GM13976 (cell line): ENCODE results near the gene TMEM169.

ENCODE experiments used
- DNase-seq: peaks from one replicate; pipeline ENCODE4 v3.0.0; 2012; ENCODE audit warnings: low spot score
- in situ Hi-C: fragments of 300-500 bp; cut with MboI; formaldehyde crosslinking; loops from one replicate; pipeline ENCODE4 v1.12.0; 2022; ENCODE audit warnings: low sequenced_read_pairs, mixed read lengths, inconsistent platforms; ENCODE audit not compliant: unreplicated experiment
- TF ChIP-seq, protein P1 (sequence below): IDR thresholded peaks from 2 replicates; pipeline ENCODE4 v1.5.1; 2012; ENCODE audit warnings: borderline replicate concordance, mild to moderate bottlenecking; ENCODE audit not compliant: insufficient read depth; ENCODE audit errors: extremely low read depth, missing control alignments, control extremely low read depth

Gene TMEM169

DNA sequence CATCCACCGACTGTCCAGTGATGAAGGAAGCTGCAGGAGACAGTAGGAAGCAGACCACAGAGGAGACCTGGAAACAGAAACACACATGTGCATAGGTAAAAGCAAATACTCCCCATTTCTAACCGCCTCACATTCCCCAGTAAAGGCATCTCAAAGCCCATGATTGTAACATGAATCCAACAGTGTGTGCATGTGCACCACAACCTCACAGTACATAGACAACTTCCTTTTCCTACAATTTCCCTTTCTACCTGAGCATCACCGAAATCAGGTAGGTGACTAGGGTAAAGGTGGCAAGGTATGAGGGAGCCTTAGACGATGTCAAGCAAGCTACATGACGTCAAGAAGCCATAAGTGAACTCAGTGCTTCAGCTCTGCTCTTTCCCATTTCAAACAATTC, 37.8 kb upstream of the TMEM169 start:
- TF ChIP-seq, protein P1, sequence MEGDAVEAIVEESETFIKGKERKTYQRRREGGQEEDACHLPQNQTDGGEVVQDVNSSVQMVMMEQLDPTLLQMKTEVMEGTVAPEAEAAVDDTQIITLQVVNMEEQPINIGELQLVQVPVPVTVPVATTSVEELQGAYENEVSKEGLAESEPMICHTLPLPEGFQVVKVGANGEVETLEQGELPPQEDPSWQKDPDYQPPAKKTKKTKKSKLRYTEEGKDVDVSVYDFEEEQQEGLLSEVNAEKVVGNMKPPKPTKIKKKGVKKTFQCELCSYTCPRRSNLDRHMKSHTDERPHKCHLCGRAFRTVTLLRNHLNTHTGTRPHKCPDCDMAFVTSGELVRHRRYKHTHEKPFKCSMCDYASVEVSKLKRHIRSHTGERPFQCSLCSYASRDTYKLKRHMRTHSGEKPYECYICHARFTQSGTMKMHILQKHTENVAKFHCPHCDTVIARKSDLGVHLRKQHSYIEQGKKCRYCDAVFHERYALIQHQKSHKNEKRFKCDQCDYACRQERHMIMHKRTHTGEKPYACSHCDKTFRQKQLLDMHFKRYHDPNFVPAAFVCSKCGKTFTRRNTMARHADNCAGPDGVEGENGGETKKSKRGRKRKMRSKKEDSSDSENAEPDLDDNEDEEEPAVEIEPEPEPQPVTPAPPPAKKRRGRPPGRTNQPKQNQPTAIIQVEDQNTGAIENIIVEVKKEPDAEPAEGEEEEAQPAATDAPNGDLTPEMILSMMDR, result no peak
- no peak for DNase-seq
- in situ Hi-C loops, result no loop called here

DNA sequence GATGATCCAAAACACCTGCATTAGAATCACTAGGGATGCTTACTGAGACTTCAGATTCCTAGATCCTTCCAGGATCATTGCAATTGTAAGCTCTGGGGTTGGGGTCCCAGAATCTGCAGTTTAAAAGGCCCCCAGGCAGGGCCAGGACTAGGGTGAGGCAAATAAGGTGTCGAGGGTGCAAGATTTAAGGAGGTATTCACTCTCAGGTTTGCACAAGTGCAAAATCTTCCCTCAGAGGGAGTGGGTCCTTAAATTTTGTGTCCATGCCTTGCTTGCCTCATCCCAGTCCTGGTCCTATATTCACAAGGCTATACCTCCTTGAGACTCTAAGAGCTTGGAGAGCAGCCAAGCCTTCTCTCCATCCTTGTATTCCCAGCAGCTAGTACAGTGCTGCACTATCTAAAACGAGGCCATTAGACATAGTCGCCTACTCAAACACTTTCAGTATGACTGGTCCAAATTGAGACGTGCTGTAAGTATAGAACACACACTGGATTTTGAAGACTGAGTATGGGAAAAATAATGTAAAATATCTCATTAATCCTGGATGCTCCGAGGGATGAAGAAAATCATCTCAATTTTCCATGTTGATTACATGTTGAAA, 36.7 kb upstream of the TMEM169 start:
- DNase-seq, result peak; percentile 36
- in situ Hi-C loops, result no loop called here
- TF ChIP-seq, protein P1, result no peak

DNA sequence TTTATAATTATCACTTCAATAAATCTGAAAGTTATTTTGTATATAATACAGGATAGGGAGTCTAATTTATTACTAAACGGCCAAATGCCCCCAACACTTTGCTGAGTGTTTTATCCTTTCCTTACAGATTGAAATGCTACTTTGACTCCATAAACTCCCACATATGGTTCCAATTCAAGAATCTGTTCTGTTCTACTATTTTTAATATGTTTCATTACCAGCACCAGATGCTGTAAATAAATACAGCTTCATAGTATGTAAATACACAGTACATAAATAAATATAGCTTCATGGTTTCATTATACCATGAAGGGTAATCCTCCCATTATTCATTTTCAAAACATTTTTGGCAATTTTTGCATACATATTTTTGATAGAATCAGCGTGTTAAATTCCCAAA, 34.3 kb upstream of the TMEM169 start:
- TF ChIP-seq, protein P1, result no peak
- DNase-seq, result no peak
- in situ Hi-C loops, result no loop called here

DNA sequence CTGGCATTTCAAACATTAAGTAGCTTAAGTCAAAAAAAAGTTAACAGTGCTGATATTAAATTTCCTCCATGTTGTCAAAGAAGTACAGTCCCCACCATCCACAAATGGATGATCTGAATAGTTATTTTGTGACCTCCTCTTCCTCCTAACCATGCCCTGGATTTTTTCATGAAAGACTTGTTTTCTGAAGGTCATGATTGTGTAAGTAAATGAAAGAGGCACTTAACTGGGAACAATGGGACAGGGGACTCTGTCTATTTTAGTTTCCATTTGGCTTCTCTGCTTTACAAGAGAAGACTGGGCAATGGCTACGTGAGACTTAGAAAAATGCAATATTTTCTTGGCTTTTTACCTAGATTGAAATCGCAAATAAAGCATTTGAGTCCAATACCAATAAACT, 32.3 kb upstream of the TMEM169 start:
- TF ChIP-seq, protein P1, result no peak
- in situ Hi-C loops, result no loop called here
- DNase-seq, result no peak

DNA sequence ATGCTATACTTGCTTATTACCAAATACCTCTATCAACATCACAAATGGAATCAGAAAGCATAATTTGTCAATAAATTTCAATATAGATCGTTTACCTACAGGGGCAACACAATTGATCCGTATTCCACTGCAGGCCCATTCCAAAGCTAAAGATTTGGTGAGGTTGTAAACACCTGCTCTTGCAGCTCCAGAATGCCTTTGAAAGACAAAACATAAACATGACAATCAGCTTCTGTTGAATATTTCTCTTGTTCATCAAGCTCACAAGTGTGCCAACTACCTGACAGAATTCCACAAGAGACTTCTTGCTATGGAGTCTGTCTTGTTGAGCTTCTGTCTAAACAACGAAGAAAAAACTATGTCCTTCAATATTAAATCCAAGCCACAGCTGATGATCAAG, 30.4 kb upstream of the TMEM169 start:
- DNase-seq, result no peak
- TF ChIP-seq, protein P1, result no peak
- in situ Hi-C loops, result no loop called here

DNA sequence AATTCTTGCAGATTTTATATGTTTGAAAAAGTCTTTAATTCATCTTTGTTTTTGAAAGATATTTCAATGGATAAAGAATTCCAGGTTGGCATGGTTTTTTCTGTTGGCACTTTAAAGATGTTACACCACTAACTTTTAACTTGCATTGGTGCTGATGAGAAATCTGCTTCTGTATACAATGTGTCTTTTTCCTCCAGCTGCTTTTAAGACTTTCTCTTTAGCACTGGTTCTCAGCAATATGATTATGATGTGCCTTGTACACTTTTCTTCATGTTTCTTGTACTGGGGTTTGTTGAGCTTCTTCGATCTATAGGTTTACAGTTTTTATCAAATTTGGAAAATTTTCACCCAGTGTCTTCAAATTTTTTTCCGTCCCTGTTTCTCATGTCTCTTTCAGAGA, 29.3 kb upstream of the TMEM169 start:
- in situ Hi-C loops, result no loop called here
- TF ChIP-seq, protein P1, result no peak
- DNase-seq, result no peak
